Adipocyte (in vitro differentiated cells): ENCODE data around the gene RIN3.
A peak's percentile ranks its signal among the peaks of the same experiment; 100 is the strongest.

Experiments
- DNase-seq: peaks from one replicate; pipeline ENCODE4 v3.0.0-alpha.2; 2015; ENCODE audit warnings: low read depth
- H3K27me3 ChIP-seq: replicated peaks from 2 replicates; pipeline ENCODE4 v1.7.0; 2013; ENCODE audit warnings: mild to moderate bottlenecking, low read length, moderate library complexity; ENCODE audit not compliant: control insufficient read depth, insufficient read depth
- H3K36me3 ChIP-seq: 2 replicates; pipeline ENCODE4 v1.7.0; 2013; ENCODE audit warnings: low read length, mild to moderate bottlenecking, moderate library complexity; ENCODE audit not compliant: control insufficient read depth, insufficient read depth, severe bottlenecking
- H3K4me1 ChIP-seq: 2 replicates; pipeline ENCODE4 v1.7.0; 2013; ENCODE audit warnings: mild to moderate bottlenecking, low read length, moderate library complexity; ENCODE audit not compliant: control insufficient read depth, insufficient read depth
- H3K4me3 ChIP-seq: 2 replicates; pipeline ENCODE4 v1.7.0; 2013; ENCODE audit warnings: mild to moderate bottlenecking, low read length, moderate library complexity
- H3K9ac ChIP-seq: 2 replicates; pipeline ENCODE4 v1.7.0; 2013; ENCODE audit warnings: mild to moderate bottlenecking, low read length, moderate library complexity
- H3K9me3 ChIP-seq: 2 replicates; pipeline ENCODE4 v1.7.0; 2013; ENCODE audit warnings: mild to moderate bottlenecking, low read length, moderate library complexity; ENCODE audit not compliant: control insufficient read depth

Gene RIN3, protein sequence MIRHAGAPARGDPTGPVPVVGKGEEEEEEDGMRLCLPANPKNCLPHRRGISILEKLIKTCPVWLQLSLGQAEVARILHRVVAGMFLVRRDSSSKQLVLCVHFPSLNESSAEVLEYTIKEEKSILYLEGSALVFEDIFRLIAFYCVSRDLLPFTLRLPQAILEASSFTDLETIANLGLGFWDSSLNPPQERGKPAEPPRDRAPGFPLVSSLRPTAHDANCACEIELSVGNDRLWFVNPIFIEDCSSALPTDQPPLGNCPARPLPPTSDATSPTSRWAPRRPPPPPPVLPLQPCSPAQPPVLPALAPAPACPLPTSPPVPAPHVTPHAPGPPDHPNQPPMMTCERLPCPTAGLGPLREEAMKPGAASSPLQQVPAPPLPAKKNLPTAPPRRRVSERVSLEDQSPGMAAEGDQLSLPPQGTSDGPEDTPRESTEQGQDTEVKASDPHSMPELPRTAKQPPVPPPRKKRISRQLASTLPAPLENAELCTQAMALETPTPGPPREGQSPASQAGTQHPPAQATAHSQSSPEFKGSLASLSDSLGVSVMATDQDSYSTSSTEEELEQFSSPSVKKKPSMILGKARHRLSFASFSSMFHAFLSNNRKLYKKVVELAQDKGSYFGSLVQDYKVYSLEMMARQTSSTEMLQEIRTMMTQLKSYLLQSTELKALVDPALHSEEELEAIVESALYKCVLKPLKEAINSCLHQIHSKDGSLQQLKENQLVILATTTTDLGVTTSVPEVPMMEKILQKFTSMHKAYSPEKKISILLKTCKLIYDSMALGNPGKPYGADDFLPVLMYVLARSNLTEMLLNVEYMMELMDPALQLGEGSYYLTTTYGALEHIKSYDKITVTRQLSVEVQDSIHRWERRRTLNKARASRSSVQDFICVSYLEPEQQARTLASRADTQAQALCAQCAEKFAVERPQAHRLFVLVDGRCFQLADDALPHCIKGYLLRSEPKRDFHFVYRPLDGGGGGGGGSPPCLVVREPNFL

DNA sequence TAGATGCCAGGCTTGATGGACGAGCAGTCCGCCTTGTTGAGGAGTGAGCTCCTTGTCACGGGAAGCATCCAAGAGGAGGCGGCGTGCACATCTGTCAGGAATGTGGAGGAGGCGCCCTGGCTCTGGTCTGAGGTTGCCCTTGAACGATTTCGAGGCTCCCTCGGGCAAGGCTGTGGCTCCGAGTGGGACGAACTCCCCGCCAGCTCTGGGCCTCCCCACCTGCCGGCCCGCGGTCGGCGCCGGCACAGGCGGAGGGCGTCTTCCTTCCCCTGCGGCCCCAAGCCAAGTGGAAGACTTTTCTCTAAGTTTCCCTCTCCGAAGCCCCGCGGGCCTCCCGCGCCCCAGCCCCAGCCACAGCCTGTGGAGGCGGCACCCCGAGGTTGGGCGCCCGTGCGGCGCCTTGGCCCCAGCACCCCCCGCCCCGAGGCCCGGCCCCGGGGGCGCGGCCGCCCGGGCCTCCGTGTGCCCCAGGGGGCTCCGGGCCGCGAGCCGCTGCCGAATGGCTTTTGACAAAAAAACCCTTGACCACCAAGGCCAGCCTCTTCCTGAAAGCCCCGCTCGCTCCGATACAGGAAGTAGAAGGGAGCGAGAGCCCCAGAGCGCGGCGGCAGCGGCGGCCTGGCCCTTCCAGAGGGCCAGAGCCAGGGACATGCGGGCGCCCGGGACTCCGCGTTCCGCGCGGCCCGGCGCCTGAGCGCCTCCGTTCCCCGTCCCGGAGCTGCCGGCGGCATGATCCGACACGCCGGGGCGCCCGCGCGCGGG is at the start of gene RIN3:
RIN3 (plus strand) TSS at position 578 of the 762 bp plus-strand sequence; CDS start at position 730, 152 bp downstream.
- peak; percentile 74 for DNase-seq

DNA sequence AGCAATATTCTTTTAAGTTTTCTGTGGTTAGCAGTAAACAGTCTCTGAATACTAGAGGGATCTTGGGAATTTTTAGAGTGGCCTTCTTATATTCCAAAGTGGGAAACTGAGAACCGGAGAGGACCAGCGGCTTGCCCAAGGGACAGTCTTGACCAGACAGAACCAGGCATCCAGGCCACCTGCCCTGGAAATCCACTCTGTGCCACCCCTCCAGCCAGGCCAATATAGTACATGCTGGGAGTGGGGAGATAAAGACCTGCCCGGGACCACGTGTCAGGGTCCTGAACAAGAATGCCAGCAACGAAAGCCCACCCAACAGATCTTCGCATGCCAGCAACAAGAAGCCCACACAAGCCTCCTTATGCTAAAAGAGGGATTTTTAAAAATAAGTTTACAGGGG is 49.4 kb upstream of the RIN3 start:
- peaks cover 11% of the 10 kb centered on the region for H3K4me1 ChIP-seq
- no peak for DNase-seq
- H3K36me3 ChIP-seq = no peaks in the 10 kb centered on the region
- H3K9me3 ChIP-seq = peaks cover 6% of the 10 kb centered on the region
- H3K4me3 ChIP-seq = no peak overlapping the region
- H3K9ac ChIP-seq = no peak overlapping the region
- H3K27me3 ChIP-seq = no peaks in the 10 kb centered on the region

More for the DNA sequence above, at the start of gene RIN3:
- Histone ChIP-seq H3K36me3 (no peaks in the 10 kb centered on the region), H3K9ac (peak within 1 kb of the TSS; percentile 93), H3K9me3 (no peaks in the 10 kb centered on the region), H3K4me3 (peak within 1 kb of the TSS; percentile 87), H3K4me1 (peaks cover 18% of the 10 kb centered on the region), H3K27me3 (no peaks in the 10 kb centered on the region)

DNA sequence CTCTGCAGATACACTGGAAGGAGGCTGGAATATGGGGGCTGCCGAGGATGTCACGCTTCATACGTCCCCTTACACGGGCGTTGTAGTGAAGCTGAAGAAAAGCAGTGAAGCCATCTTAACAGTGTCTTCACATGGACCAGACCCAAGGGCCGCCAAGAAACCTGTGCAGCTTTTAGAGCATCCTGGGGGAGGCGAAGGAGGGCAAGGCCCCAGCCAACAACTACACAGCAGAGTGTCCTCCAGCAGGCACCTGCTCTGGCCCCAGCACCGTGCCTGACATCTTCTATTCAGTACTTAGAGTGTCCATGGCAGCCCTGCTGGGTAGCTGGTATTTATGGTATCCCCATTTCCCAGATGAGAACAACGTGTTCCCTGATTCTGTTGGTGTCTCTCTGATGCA is 48.9 kb upstream of the RIN3 start:
- no peak for DNase-seq
- Histone ChIP-seq H3K9ac (no peak overlapping the region), H3K9me3 (peaks cover 6% of the 10 kb centered on the region), H3K27me3 (no peaks in the 10 kb centered on the region), H3K4me1 (peaks cover 11% of the 10 kb centered on the region), H3K36me3 (no peaks in the 10 kb centered on the region), H3K4me3 (no peak overlapping the region)

DNA sequence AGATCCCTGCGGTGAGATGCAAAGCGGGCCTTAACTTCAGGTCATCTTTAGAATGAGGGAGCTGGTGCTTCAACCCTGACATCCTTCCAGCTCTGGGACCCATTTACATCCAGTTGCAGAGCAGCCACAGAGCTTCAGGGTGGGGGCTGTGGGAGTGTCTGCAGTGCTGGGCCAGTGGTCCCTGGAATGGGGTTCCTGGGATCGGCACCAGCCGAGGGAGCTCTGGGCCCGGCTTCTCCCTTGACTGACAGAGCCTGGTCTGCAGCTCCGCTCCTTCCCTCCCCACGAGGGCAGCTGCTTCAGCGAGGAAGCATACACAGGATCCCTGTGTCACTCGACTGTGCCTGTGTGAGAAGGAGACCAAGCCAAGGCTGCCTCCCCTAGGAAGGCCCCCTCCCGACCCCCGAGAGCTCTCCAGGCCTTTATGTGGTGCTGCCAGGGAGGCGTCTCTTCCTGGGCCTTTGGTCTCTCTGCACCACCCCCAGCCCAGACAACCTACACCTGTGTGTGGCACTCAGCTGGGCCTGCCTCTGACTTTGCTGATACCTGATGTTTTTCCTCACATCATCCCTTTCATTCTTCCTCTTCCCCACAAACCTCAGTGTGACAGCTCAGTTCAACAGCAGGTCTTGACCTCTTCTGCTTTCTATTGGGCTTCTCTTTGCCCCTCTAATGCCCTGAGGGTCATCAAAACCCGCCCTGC is 48.1 kb upstream of the RIN3 start:
- H3K27me3 ChIP-seq = no peaks in the 10 kb centered on the region
- H3K4me1 ChIP-seq = peaks cover 11% of the 10 kb centered on the region
- H3K36me3 ChIP-seq = no peaks in the 10 kb centered on the region
- no peak overlapping the region for H3K9ac ChIP-seq
- DNase-seq = no peak
- H3K4me3 ChIP-seq = no peak overlapping the region
- H3K9me3 ChIP-seq = peaks cover 6% of the 10 kb centered on the region

DNA sequence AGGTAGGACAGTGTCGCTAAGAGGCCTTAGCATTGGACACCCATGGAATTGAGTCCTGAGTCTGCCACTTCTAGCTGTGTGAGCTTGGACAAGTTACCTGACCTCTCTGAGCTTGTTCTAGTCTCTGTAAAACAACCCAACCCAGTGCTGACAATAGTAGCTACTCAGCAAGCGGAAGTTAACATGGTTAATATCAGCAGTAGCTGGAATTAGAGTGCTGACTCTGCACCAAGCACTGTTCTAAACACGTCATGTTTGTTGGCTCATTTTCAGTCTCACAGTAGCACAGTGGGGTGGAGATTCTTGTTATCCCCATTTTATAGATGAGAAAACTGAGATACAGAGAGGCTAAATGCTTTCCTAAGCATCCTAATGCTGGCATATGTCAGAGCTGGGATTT is 47.5 kb upstream of the RIN3 start:
- Histone ChIP-seq H3K9me3 (peaks cover 6% of the 10 kb centered on the region), H3K27me3 (no peaks in the 10 kb centered on the region), H3K9ac (no peak overlapping the region), H3K36me3 (no peaks in the 10 kb centered on the region), H3K4me3 (no peak overlapping the region), H3K4me1 (peaks cover 7% of the 10 kb centered on the region)
- DNase-seq = no peak

DNA sequence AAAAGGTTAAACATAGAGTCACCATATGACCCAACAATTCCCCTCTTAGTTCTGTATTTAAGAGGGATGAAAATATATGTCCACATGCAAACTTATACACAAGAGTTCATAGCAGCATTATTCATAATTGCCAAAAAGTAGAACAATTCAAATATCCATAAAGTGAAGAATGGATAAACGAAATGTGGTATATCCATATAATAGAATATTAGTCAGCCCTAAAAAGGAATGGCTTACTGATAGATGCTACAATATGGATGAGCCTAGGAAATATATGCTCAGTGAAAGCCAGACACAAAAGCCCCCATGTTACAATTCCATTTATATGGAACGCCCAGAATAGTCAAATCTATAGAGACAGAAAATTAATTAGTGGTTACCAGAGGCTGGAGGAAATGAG is 44.1 kb upstream of the RIN3 start:
- H3K4me1 ChIP-seq = peaks cover 25% of the 10 kb centered on the region
- H3K9me3 ChIP-seq = peaks cover 6% of the 10 kb centered on the region
- no peaks in the 10 kb centered on the region for H3K36me3 ChIP-seq
- H3K4me3 ChIP-seq = no peak overlapping the region
- H3K27me3 ChIP-seq = no peaks in the 10 kb centered on the region
- no peak overlapping the region for H3K9ac ChIP-seq
- DNase-seq = no peak

DNA sequence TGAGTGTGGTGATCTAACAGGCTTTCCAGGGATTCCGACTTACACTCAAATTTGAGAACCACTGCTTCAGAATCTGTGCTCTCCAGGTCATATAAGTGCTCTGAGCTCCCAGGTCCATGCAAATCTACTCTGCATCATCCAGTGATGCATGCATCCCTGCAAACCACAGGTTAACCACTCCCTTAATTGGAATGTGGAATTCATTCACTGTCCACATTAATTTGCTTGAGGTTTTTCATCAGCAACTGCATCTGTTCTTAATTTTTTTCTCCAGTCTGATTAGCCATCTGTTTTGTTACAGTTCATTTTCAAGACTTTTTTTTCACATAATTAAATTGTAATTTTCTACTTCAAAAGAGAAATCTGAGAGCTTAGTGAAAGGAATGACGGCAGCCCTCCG is 43.4 kb upstream of the RIN3 start:
- Histone ChIP-seq H3K9me3 (peaks cover 6% of the 10 kb centered on the region), H3K27me3 (no peaks in the 10 kb centered on the region), H3K9ac (no peak overlapping the region), H3K4me1 (peaks cover 29% of the 10 kb centered on the region), H3K4me3 (no peak overlapping the region), H3K36me3 (no peaks in the 10 kb centered on the region)
- DNase-seq = peak; percentile 85

DNA sequence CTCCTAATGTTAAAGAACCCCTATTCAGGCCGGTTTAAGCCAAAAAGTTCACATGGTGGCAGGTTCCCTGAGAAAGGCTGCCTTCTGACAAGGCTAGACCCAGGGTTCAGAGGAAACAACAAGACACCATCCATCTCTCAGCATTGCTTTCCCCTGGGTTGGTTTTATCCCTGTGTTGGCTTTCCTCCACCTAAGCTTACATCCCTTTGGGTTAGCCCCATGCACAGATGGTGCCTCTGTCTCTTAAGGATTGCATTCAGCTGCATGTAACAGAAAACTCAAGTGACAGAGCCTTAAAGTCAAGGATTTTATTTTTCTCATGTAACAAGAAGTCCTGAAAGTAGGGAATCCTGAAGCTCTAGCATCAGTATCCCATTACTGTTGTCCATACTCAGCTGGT is 42.8 kb upstream of the RIN3 start:
- peaks cover 6% of the 10 kb centered on the region for H3K9me3 ChIP-seq
- no peaks in the 10 kb centered on the region for H3K36me3 ChIP-seq
- H3K27me3 ChIP-seq = no peaks in the 10 kb centered on the region
- H3K4me1 ChIP-seq = peaks cover 35% of the 10 kb centered on the region
- no peak overlapping the region for H3K9ac ChIP-seq
- no peak for DNase-seq
- no peak overlapping the region for H3K4me3 ChIP-seq

DNA sequence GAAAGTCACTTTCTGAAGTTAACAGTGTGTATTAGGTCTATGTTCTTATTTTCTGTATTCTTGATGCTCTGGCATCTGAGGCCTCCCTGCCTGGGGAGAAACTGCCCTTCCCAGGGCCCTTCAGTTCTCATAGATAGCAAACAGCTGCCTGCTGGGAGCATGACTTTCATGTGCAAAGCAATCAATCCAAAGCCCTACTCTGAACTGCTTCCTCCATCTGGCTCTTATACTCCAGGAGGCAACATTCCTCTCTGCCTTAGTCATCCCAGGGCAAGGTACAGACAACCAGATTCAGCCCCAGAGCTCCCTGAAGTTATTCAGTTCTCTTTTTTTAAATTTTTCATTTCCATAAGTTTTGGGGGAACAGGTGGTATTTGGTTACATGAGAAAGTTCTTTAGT is 41.7 kb upstream of the RIN3 start:
- Histone ChIP-seq H3K36me3 (no peaks in the 10 kb centered on the region), H3K27me3 (no peaks in the 10 kb centered on the region), H3K9ac (no peak overlapping the region), H3K4me1 (peaks cover 40% of the 10 kb centered on the region), H3K4me3 (no peak overlapping the region), H3K9me3 (peaks cover 3% of the 10 kb centered on the region)
- DNase-seq = peak; percentile 67

DNA sequence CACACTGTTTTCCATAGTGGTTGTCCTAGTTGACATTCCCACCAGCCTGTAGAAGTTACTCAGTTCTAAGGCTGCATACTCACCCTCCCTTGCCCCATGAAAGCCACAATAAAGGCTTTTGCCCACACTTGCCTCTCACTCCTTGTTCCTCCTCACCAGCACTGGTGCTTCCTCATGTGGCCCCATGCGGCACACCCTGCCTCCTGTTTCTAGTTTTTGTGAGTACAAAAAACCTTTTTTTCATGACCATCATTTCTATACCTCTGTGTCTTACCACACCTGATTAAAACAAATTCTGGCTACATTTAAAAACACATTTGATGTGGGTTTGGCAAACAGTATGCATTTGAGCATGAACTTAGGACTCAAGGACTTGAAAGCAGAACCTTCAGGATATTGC is 40.7 kb upstream of the RIN3 start:
- no peaks in the 10 kb centered on the region for H3K9me3 ChIP-seq
- H3K4me3 ChIP-seq = peak overlapping the region; percentile 35
- peaks cover 40% of the 10 kb centered on the region for H3K4me1 ChIP-seq
- H3K9ac ChIP-seq = peak overlapping the region; percentile 35
- no peak for DNase-seq
- H3K36me3 ChIP-seq = no peaks in the 10 kb centered on the region
- H3K27me3 ChIP-seq = no peaks in the 10 kb centered on the region
